Measurements from ENCODE around the gene PRODH.

The PRODH gene, protein sequence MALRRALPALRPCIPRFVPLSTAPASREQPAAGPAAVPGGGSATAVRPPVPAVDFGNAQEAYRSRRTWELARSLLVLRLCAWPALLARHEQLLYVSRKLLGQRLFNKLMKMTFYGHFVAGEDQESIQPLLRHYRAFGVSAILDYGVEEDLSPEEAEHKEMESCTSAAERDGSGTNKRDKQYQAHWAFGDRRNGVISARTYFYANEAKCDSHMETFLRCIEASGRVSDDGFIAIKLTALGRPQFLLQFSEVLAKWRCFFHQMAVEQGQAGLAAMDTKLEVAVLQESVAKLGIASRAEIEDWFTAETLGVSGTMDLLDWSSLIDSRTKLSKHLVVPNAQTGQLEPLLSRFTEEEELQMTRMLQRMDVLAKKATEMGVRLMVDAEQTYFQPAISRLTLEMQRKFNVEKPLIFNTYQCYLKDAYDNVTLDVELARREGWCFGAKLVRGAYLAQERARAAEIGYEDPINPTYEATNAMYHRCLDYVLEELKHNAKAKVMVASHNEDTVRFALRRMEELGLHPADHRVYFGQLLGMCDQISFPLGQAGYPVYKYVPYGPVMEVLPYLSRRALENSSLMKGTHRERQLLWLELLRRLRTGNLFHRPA

DNA sequence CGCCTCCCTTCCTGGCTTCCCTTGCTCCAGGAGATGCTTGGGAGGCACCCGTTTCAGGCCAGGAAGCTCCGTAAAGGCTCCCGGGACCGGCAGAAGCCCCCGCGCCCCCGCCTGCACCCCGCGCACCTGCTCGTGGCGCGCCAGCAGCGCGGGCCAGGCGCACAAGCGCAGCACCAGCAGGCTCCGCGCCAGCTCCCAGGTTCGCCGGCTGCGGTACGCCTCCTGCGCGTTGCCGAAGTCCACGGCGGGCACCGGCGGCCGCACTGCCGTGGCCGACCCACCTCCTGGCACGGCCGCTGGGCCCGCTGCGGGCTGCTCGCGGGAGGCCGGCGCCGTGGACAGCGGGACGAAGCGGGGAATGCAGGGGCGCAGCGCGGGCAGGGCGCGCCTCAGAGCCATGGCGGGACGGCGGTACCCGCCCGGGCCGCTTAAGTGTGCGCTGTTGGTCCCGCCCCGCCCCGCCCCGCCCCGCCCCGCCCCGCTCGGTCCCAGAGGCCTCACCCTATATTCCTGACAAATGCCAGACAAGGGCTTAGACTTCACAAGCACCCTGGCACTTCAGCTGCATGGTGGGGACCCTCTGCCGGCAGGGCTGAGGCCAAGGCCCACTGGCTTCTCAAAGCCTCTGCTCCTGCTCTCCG is at the start of gene PRODH:
Gene PRODH, minus strand, starts transcription at position 405 of the 641 bp plus-strand sequence. Its CDS starts 6 bp downstream, at position 399.
- H3K27ac ChIP-seq = no peak within 1 kb of the TSS
- no peaks in the 10 kb centered on the region for H3K9me3 ChIP-seq
- H3K27me3 ChIP-seq = no peaks in the 10 kb centered on the region
- H4K20me1 ChIP-seq = no peaks in the 10 kb centered on the region
- H3K36me3 ChIP-seq = no peaks in the 10 kb centered on the region
- H3K4me2 ChIP-seq = no peak within 1 kb of the TSS
- no peak for TF ChIP-seq Cebpa-rat (IDR thresholded peaks at IDR 0.05)
- H3K4me3 ChIP-seq = no peak within 1 kb of the TSS
- H3K4me1 ChIP-seq = no peaks in the 10 kb centered on the region
- no peak within 1 kb of the TSS for H3K9ac ChIP-seq

DNA sequence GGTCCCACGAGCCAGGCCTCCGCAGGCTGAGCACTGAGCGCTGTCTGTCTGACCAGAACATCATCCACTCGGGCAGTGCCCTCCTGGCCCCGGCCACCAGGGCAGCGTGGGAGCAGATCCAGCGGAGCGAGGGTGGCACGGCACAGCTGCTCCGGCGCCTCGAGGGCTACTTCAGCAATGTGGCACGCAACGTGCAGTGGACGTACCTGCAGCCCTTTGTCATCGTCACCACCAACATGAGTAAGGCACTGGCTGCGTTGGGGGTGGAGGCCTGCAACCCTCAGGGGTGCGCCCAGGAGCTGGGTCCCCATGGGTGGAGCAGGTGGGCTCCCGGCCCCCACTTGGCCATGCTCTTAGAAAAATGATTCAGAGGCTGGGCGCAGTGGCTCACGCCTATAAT is 49.7 kb upstream of the PRODH start:
- no peaks in the 10 kb centered on the region for H3K36me3 ChIP-seq
- H3K4me1 ChIP-seq = no peaks in the 10 kb centered on the region; the same call in 1 of the 2 replicates
- no peak overlapping the region for H3K27ac ChIP-seq
- H3K27me3 ChIP-seq = no peaks in the 10 kb centered on the region
- peaks cover 13% of the 10 kb centered on the region for H3K9me3 ChIP-seq
- no peak for TF ChIP-seq Cebpa-rat (IDR thresholded peaks at IDR 0.05)
- H3K9ac ChIP-seq = no peak overlapping the region
- H3K4me3 ChIP-seq = no peak overlapping the region
- no peak overlapping the region for H3K4me2 ChIP-seq
- H4K20me1 ChIP-seq = no peaks in the 10 kb centered on the region

DNA sequence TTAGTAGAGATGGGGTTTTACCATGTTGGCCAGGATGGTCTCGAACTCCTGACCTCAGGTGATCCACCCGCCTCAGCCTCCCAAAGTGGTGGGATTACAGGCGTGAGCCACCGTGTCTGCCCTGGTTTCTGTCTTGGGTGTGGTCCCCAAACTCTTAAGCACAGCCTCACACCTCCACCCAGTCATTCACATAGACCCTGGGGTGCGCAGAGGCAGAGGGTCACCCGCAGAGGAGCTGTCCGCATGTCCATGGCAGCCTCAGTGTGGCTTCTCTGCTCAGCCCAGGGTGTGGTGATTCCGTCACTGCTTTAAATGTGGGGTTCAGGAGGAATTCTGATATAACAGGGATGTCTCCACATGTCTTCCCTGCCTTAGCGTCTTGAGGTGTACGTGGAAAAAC is 48.5 kb upstream of the PRODH start:
- Histone ChIP-seq H3K9me3 (peaks cover 25% of the 10 kb centered on the region), H3K27me3 (no peaks in the 10 kb centered on the region), H4K20me1 (no peaks in the 10 kb centered on the region), H3K36me3 (no peaks in the 10 kb centered on the region), H3K4me2 (no peak overlapping the region), H3K27ac (no peak overlapping the region), H3K4me1 (no peaks in the 10 kb centered on the region; the same call in 1 of the 2 replicates), H3K4me3 (no peak overlapping the region), H3K9ac (no peak overlapping the region)
- TF ChIP-seq Cebpa-rat (IDR thresholded peaks at IDR 0.05) = no peak

DNA sequence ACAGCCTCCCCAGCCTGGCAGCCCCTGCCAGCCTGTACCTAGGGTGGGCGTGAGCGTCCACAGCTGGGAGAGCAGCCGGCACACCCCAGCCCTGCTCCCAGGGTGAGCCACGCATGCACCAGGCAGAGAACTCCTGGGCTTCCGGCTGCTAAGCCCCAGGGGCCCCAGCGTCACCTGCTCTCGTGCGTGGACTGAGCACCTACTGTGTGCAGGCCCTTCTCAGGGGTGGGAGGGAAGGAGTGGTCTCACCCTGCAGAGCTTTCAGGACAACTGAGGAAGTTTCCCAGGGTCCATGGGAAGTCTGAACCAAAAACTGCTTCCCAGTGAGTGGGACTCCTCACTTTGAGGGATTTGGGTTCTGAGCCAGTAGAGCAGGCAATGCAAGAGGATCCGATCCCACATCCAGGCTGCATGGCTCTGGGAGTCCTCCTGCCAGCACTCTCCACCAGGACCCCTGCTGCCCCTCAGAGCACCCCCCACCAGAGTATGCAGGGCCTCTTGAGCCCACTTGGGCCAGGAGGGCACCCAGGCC is 47.1 kb upstream of the PRODH start:
- Histone ChIP-seq H3K36me3 (peaks cover 10% of the 10 kb centered on the region), H3K27ac (no peak overlapping the region), H3K9me3 (peaks cover 39% of the 10 kb centered on the region), H3K9ac (no peak overlapping the region), H3K4me2 (no peak overlapping the region), H3K4me1 (no peaks in the 10 kb centered on the region), H3K27me3 (no peaks in the 10 kb centered on the region), H4K20me1 (no peaks in the 10 kb centered on the region), H3K4me3 (no peak overlapping the region)
- TF ChIP-seq Cebpa-rat (IDR thresholded peaks at IDR 0.05) = no peak

DNA sequence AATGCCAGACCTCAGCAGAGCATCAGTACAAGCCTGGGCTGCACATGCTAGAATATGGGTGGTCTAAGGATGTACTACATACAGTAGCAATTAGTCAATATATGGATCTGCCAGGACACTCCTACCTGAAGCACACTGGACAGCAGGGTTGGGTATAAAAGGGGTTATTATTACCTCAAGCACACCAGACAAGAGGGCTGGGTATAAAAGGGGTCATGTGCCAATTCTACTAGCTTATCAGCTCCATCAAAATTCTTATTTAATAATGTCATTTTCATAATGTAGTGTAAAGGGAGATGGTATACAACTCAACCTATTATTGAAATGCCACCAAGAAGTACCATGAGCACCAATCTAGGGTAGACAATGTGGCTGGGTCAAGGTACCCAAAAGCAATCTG is 44.7 kb upstream of the PRODH start:
- H3K4me1 ChIP-seq = no peaks in the 10 kb centered on the region
- H3K27ac ChIP-seq = no peak overlapping the region

DNA sequence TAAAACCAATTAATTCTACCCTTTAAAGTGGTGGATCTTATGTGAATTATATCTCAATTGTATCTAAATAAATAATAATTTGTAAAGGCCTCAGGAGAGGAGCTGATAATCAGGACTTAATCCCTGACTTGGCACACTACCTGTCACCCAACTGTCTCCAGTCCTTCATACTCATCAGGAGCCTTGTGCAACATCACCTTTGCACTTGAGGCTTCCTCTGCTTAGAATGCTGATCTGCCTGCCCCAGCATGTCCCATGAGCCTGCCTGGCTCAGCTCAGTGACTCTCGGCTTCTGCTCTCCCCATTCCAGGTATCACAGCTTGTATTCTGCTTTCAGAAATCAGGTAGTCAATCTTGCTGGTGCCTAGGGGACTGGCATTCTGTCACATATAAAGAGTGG is 43.9 kb upstream of the PRODH start:
- H3K9me3 ChIP-seq = peaks cover 52% of the 10 kb centered on the region
- H3K4me1 ChIP-seq = no peaks in the 10 kb centered on the region
- no peaks in the 10 kb centered on the region for H4K20me1 ChIP-seq
- no peak overlapping the region for H3K4me2 ChIP-seq
- no peak overlapping the region for H3K4me3 ChIP-seq
- no peak for TF ChIP-seq Cebpa-rat (IDR thresholded peaks at IDR 0.05)
- H3K36me3 ChIP-seq = peaks cover 10% of the 10 kb centered on the region
- H3K27me3 ChIP-seq = no peaks in the 10 kb centered on the region
- H3K27ac ChIP-seq = no peak overlapping the region
- H3K9ac ChIP-seq = no peak overlapping the region

More for the DNA sequence above, 44.7 kb upstream of the PRODH start:
- Histone ChIP-seq H3K9me3 (peaks cover 52% of the 10 kb centered on the region), H3K4me3 (no peak overlapping the region), H3K27me3 (no peaks in the 10 kb centered on the region), H3K9ac (no peak overlapping the region), H3K36me3 (peaks cover 10% of the 10 kb centered on the region), H3K4me2 (no peak overlapping the region), H4K20me1 (no peaks in the 10 kb centered on the region)
- TF ChIP-seq Cebpa-rat (IDR thresholded peaks at IDR 0.05) = no peak

DNA sequence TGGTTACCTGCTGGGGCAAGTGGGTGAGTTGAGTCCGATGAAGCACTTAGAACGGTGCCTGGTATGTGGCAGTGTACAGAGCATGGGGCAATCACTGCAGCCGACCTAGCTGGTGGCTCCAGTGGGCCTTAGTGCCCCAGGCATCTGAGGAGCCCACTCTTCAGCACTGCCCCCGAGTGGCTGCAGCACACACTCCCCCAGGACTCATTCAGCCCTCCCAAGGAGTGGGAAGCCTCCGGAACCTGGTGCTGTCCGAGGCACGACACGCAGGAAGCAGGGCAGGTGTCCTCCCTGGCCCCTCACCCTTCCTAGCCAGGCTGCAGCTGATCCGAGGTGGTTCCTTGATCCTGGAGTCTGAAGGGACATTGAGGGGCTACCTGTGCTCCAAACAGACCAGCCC is 42.4 kb upstream of the PRODH start:
- H3K4me3 ChIP-seq = no peak overlapping the region
- no peak overlapping the region for H3K4me2 ChIP-seq
- TF ChIP-seq Cebpa-rat (IDR thresholded peaks at IDR 0.05) = no peak
- H4K20me1 ChIP-seq = no peaks in the 10 kb centered on the region
- H3K27ac ChIP-seq = no peak overlapping the region
- H3K4me1 ChIP-seq = peaks cover 12% of the 10 kb centered on the region; the same call in 1 of the 2 replicates
- no peaks in the 10 kb centered on the region for H3K27me3 ChIP-seq
- peaks cover 52% of the 10 kb centered on the region for H3K9me3 ChIP-seq
- H3K9ac ChIP-seq = no peak overlapping the region
- H3K36me3 ChIP-seq = peaks cover 10% of the 10 kb centered on the region

DNA sequence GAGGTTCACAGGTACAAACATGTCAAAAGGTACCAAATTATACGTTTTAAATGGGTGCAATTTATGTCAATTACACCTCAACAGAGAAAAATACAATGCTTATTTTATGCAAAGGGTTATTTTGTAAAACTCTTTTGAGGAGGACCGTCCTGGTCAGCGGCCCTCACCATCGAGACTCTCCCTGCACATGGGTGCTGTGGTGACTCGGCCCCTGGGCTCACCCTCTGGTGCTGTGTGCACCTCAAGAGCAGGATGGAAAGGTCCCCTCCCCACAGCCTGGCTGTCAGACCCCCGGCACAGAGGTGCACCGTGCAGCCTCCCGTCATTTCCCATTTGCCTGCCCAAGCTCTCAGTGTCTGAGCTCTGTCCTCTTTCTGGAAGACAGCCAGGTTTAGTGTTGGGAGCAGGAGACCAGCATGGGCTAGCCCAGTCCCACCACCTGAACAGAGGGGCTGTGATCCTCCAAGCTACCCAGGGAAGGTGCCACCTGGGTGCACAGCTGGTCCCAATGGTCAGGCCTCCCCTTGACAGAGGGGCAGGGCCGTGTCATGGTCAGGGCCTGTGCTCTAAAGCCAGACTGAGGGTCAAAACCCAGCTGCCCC is 41.8 kb upstream of the PRODH start:
- Histone ChIP-seq H3K9me3 (peaks cover 52% of the 10 kb centered on the region), H3K27ac (no peak overlapping the region), H3K9ac (no peak overlapping the region), H4K20me1 (no peaks in the 10 kb centered on the region), H3K4me3 (no peak overlapping the region), H3K36me3 (peaks cover 10% of the 10 kb centered on the region), H3K27me3 (no peaks in the 10 kb centered on the region), H3K4me1 (peaks cover 12% of the 10 kb centered on the region; the same call in 1 of the 2 replicates), H3K4me2 (no peak overlapping the region)
- TF ChIP-seq Cebpa-rat (IDR thresholded peaks at IDR 0.05) = no peak

DNA sequence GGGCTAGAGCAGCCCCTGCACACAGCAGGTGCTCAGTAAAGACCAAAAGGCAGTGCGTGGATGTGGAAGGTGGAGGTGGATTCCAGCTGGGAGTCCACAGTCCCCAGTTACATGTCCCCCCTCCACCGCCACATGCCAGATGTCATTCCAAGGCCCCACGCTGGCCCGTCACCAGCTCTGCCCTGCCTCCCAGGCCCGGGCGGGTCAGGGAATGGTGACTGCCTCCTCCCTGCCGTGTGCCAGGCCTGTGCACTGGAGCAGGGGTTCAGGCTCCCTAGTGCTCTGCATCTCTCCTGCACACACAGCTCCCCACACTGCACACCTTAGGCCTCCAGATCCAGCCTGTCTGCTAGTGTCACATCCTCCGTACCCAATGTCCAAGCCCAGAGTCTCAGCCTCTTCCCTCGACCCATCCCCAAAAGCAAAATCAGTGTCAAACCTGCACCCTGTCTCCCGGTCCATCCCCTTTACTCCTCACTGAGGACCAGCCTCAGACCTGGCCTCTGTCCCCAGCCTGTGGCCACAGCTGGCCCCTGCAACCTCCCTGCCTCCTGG is 40.2 kb upstream of the PRODH start:
- H3K9me3 ChIP-seq = peaks cover 44% of the 10 kb centered on the region
- peaks cover 12% of the 10 kb centered on the region; the same call in 1 of the 2 replicates for H3K4me1 ChIP-seq
- no peak overlapping the region for H3K4me2 ChIP-seq
- H3K27me3 ChIP-seq = peaks cover 8% of the 10 kb centered on the region; the same call in 1 of the 2 replicates
- no peaks in the 10 kb centered on the region for H4K20me1 ChIP-seq
- no peak overlapping the region for H3K4me3 ChIP-seq
- peaks cover 10% of the 10 kb centered on the region for H3K36me3 ChIP-seq
- no peak overlapping the region for H3K27ac ChIP-seq
- H3K9ac ChIP-seq = no peak overlapping the region
- no peak for TF ChIP-seq Cebpa-rat (IDR thresholded peaks at IDR 0.05)
